ENCODE results near the gene CNKSR3. TPM values are rescaled to one million over a fixed set of nuclear protein-coding genes. Genes with fewer than 3 reads are reported as not detected.

CNKSR3 gene
- total and polyA plus RNA-seq, 2 of the 8 experiments (the other 6 are each of a cell fraction or from before 2014, with no cell fraction given), result 1.2 to 6.2 TPM

- H4K20me1 ChIP-seq (replicated peaks in 1 of 2; ENCODE audit: control insufficient read depth in 1 of 2, insufficient read depth in 2 of 2, low read length in 2 of 2), result no peaks in the 10 kb centered on the region
- H3K4ac ChIP-seq (replicated peaks; ENCODE audit: insufficient read length, low read depth, low read length), result no peak overlapping the region
- no peak overlapping the region for H3K9ac ChIP-seq (replicated peaks in 1 of 4; ENCODE audit: extremely low read depth in 1 of 4, low read depth in 3 of 4, low read length in 3 of 4)
- H3K36me3 ChIP-seq (ENCODE audit: control insufficient read depth in 2 of 4, insufficient read depth in 4 of 4, low read length in 3 of 4), result no peaks in the 10 kb centered on the region
- H3K9me3 ChIP-seq (ENCODE audit: insufficient read depth in 2 of 2, low read depth in 1 of 2, low read length in 1 of 2), result no peaks in the 10 kb centered on the region
- no peak overlapping the region for H2AK5ac ChIP-seq (ENCODE audit: low read depth, low read length)
- no peak overlapping the region for H3K23ac ChIP-seq (ENCODE audit: insufficient read length)
- H3K4me3 ChIP-seq (ENCODE audit: extremely low read depth in 1 of 4, insufficient read depth in 2 of 4, low read depth in 3 of 4, low read length in 4 of 4), result no peak overlapping the region
- H2BK20ac ChIP-seq (ENCODE audit: low read length), result no peak overlapping the region
- no peak overlapping the region for H2BK12ac ChIP-seq (ENCODE audit: low read depth, low read length)
- H3K79me2 ChIP-seq (ENCODE audit: control insufficient read depth in 1 of 2, insufficient read depth in 2 of 2, low read length in 2 of 2), result no peaks in the 10 kb centered on the region
- H3K4me2 ChIP-seq (ENCODE audit: insufficient read depth in 1 of 2, low read depth in 2 of 2, low read length in 2 of 2), result no peak overlapping the region
- no peak overlapping the region for H3K27ac ChIP-seq (ENCODE audit: low read depth, low read length)
- H3K23me2 ChIP-seq (ENCODE audit: low read depth, low read length), result peaks cover 5% of the 10 kb centered on the region; the same call in 1 of the 2 replicates
- no peak overlapping the region for H4K8ac ChIP-seq (ENCODE audit: extremely low read depth, insufficient read depth, low read length)
- H3K56ac ChIP-seq (replicated peaks; ENCODE audit: insufficient read length, low read depth, low read length), result no peak overlapping the region
- no peak for DNase-seq (ENCODE audit: low read depth in 1 of 2, low spot score in 2 of 2)
- H2BK5ac ChIP-seq (ENCODE audit: low read depth, low read length), result no peak overlapping the region
- ChIA-PET CTCF (ENCODE audit: partially characterized antibody) (interaction anchor here (0.9 to 1.0 kb wide), 2 partner anchors 14 to 78 kb away, joined by 3 read pairs; no protein-coding TSS in a partner anchor), POLR2A (ENCODE audit: partially characterized antibody) (no interaction called here)
- 86% methylated on average over 2 of the region's 2 CpGs; no CpG with 5 or more reads in 1 of the 2 experiments for WGBS, 2 experiments (ENCODE audit: extremely low coverage in 1 of 2, insufficient coverage in 1 of 2, insufficient read length in 1 of 2, insufficient replicate concordance in 2 of 2, low coverage in 1 of 2, low lambda C conversion rate in 2 of 2, missing lambda C conversion rate in 1 of 2)
- H3K18ac ChIP-seq (ENCODE audit: extremely low read depth, low read length), result no peak overlapping the region
- no peak overlapping the region for H3K14ac ChIP-seq (ENCODE audit: insufficient read length)
- no peaks in the 10 kb centered on the region for H3K4me1 ChIP-seq (replicated peaks in 1 of 4; ENCODE audit: control insufficient read depth in 3 of 4, insufficient read depth in 4 of 4, low read length in 3 of 4)
- H4K5ac ChIP-seq (ENCODE audit: insufficient read length, low read depth, low read length), result no peak overlapping the region
- H2AFZ ChIP-seq (ENCODE audit: low read length), result no peak overlapping the region
- no peaks in the 10 kb centered on the region for H3K79me1 ChIP-seq (ENCODE audit: low read depth, low read length)
- H2BK120ac ChIP-seq (replicated peaks; ENCODE audit: low read depth, low read length), result no peak overlapping the region
- no peak overlapping the region for H4K91ac ChIP-seq (replicated peaks; ENCODE audit: insufficient read length, low read length)
- no peak for FAIRE-seq
- H3K27me3 ChIP-seq (replicated peaks in 1 of 4; ENCODE audit: control insufficient read depth in 3 of 4, extremely low read depth in 1 of 4, insufficient read depth in 3 of 4, low read length in 3 of 4), result no peaks in the 10 kb centered on the region
- H2BK15ac ChIP-seq (ENCODE audit: low read length), result no peak overlapping the region
- no peak for TF ChIP-seq RBBP5 (IDR thresholded peaks at IDR 0.05; ENCODE audit: borderline replicate concordance, low read depth, low read length)
- TF ChIP-seq GABPA (IDR thresholded peaks at IDR 0.05; ENCODE audit: borderline replicate concordance, insufficient read depth, low read length), result no peak
- TF ChIP-seq EZH2 (IDR thresholded peaks at IDR 0.05; ENCODE audit: low read depth, low read length, severe bottlenecking), result no peak
- TF ChIP-seq SAP30 (IDR thresholded peaks at IDR 0.05; ENCODE audit: insufficient read depth, insufficient replicate concordance, low read length), result no peak
- no peak for TF ChIP-seq CREB1 (IDR thresholded peaks at IDR 0.05)
- TF ChIP-seq TCF12 (IDR thresholded peaks at IDR 0.05; ENCODE audit: low read depth, low read length), result no peak
- TF ChIP-seq ZNF274 (IDR thresholded peaks at IDR 0.05; ENCODE audit: borderline replicate concordance, extremely low read depth, low read length), result no peak
- TF ChIP-seq USF2 (IDR thresholded peaks at IDR 0.05; ENCODE audit: low read length), result no peak
- TF ChIP-seq JUN (IDR thresholded peaks at IDR 0.05; ENCODE audit: low read depth, low read length), result no peak
- no peak for TF ChIP-seq SP4 (IDR thresholded peaks at IDR 0.05; ENCODE audit: low read length)
- TF ChIP-seq SIRT6 (IDR thresholded peaks at IDR 0.05; ENCODE audit: low read length), result no peak
- TF ChIP-seq KDM1A (IDR thresholded peaks at IDR 0.05; ENCODE audit: borderline replicate concordance, low read length), result no peak
- no peak for TF ChIP-seq HDAC2 (IDR thresholded peaks at IDR 0.05; ENCODE audit: borderline replicate concordance in 1 of 2, low read depth in 2 of 2, low read length in 2 of 2)
- TF ChIP-seq MAFK (IDR thresholded peaks at IDR 0.05; ENCODE audit: low read depth, low read length), result no peak
Measured at GRCh38 chr6:154356113-154356512, 154.4 kb downstream of the CNKSR3 start.
